ENCODE measurements around the gene KIF11. TPM values are rescaled to one million over a fixed set of nuclear protein-coding genes. Genes with fewer than 3 reads are reported as not detected.

The KIF11 gene
- total RNA-seq, 1 donor from 2014 or later: 5.7 TPM

GRCh38 chr10:92598321-92598720 lies 5.4 kb downstream of the KIF11 start:
- no peaks in the 10 kb centered on the region for H3K27me3 ChIP-seq (ENCODE audit: control insufficient read depth, insufficient read depth, low read length)
- DNase-seq (ENCODE audit: low read depth): no peak
- TF ChIP-seq, protein P1, sequence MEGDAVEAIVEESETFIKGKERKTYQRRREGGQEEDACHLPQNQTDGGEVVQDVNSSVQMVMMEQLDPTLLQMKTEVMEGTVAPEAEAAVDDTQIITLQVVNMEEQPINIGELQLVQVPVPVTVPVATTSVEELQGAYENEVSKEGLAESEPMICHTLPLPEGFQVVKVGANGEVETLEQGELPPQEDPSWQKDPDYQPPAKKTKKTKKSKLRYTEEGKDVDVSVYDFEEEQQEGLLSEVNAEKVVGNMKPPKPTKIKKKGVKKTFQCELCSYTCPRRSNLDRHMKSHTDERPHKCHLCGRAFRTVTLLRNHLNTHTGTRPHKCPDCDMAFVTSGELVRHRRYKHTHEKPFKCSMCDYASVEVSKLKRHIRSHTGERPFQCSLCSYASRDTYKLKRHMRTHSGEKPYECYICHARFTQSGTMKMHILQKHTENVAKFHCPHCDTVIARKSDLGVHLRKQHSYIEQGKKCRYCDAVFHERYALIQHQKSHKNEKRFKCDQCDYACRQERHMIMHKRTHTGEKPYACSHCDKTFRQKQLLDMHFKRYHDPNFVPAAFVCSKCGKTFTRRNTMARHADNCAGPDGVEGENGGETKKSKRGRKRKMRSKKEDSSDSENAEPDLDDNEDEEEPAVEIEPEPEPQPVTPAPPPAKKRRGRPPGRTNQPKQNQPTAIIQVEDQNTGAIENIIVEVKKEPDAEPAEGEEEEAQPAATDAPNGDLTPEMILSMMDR (IDR thresholded peaks at IDR 0.05; ENCODE audit: insufficient read depth, low read length, poor library complexity, severe bottlenecking): no peak
- H3K4me3 ChIP-seq (ENCODE audit: low read depth, low read length): no peak overlapping the region
- no peaks in the 10 kb centered on the region for H3K36me3 ChIP-seq (ENCODE audit: control insufficient read depth, insufficient read depth, low read length)

DNA sequence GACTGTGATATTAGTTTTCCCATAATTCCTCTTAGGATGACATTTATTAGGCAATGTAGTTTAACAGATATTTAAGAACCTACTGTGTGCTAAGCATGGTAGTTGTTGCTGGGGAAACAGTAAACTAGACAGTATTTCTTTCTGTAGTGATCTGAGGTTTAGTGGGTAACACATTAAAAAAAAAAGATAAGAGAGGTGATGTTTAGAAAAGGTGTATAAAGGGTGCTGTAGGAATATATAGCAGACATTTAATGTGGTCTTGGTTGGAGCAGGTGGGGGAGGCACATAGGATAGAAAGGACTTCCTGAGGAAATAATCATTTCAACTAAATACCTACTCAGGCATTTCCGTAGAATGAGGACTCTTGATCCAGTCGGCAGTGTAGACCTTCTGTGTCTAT lies 11.9 kb downstream of the KIF11 start:
- H3K36me3 ChIP-seq (ENCODE audit: control insufficient read depth, insufficient read depth, low read length): no peaks in the 10 kb centered on the region
- DNase-seq (ENCODE audit: low read depth): no peak
- no peaks in the 10 kb centered on the region for H3K27me3 ChIP-seq (ENCODE audit: control insufficient read depth, insufficient read depth, low read length)
- no peak overlapping the region for H3K4me3 ChIP-seq (ENCODE audit: low read depth, low read length)
- TF ChIP-seq, protein P1 (IDR thresholded peaks at IDR 0.05; ENCODE audit: insufficient read depth, low read length, poor library complexity, severe bottlenecking): no peak

- Histone ChIP-seq H3K4me3 (ENCODE audit: low read depth, low read length) (no peak overlapping the region), H3K36me3 (ENCODE audit: control insufficient read depth, insufficient read depth, low read length) (no peaks in the 10 kb centered on the region), H3K27me3 (ENCODE audit: control insufficient read depth, insufficient read depth, low read length) (no peaks in the 10 kb centered on the region)
- TF ChIP-seq, protein P1 (IDR thresholded peaks at IDR 0.05; ENCODE audit: insufficient read depth, low read length, poor library complexity, severe bottlenecking): no peak
- DNase-seq (ENCODE audit: low read depth): no peak
Measured at GRCh38 chr10:92615515-92615914, 22.6 kb downstream of the KIF11 start.

DNA sequence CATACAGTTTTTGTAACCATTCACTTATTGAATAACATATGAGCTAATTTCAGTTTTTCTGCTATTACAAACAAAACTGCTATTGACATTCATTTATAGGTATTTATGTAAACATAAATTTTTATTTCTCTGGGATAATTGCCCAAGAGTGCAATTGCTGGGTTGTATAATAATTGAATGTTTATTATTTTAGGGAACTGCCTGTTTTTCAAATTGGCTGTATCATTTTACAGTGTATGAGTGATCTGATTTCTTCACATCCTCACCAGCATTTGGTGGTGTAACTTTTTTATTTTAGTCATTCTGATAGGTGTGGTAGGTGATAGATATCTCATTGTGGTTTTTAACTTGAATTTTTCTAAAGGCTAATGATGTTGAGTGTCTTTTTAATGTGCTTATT lies 26.4 kb downstream of the KIF11 start:
- TF ChIP-seq, protein P1 (IDR thresholded peaks at IDR 0.05; ENCODE audit: insufficient read depth, low read length, poor library complexity, severe bottlenecking): no peak
- Histone ChIP-seq H3K36me3 (ENCODE audit: control insufficient read depth, insufficient read depth, low read length) (no peaks in the 10 kb centered on the region), H3K4me3 (ENCODE audit: low read depth, low read length) (no peak overlapping the region), H3K27me3 (ENCODE audit: control insufficient read depth, insufficient read depth, low read length) (no peaks in the 10 kb centered on the region)
- no peak for DNase-seq (ENCODE audit: low read depth)

DNA sequence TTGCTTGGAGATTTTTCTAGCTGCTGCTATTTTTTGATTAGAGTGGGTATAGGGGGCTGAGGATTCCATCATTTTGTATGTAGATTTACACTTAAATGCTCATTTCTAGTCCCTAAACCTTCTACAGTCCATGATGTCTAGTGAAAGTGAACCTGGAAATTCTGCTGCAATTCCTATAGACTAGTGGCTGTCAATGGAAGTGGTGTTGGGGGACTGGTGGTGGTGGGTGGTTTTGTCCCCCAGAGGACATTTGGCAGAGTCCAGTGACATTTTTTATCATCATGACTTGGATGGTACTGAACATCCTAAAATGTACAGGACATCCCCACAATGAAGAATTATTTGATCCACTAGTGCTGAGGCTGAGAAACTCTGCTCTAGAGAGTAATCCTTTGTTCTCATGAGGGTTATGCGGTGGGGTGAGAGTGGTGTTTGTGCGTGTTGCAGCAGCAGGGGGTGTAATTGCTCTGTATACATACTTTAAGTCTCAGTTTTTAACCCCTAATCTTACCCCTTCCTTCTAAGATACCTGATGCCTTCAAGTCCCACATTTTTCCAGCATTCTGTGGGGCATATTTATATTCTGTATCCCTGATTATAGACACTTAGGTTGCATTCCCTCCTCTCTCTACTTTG lies 35.0 kb downstream of the KIF11 start:
- no peak overlapping the region for H3K4me3 ChIP-seq (ENCODE audit: low read depth, low read length)
- TF ChIP-seq, protein P1 (IDR thresholded peaks at IDR 0.05; ENCODE audit: insufficient read depth, low read length, poor library complexity, severe bottlenecking): no peak
- no peaks in the 10 kb centered on the region for H3K36me3 ChIP-seq (ENCODE audit: control insufficient read depth, insufficient read depth, low read length)
- no peak for DNase-seq (ENCODE audit: low read depth)
- H3K27me3 ChIP-seq (ENCODE audit: control insufficient read depth, insufficient read depth, low read length): no peaks in the 10 kb centered on the region

GRCh38 chr10:92629945-92630344 lies 37.0 kb downstream of the KIF11 start:
- Histone ChIP-seq H3K27me3 (ENCODE audit: control insufficient read depth, insufficient read depth, low read length) (no peaks in the 10 kb centered on the region), H3K4me3 (ENCODE audit: low read depth, low read length) (no peak overlapping the region), H3K36me3 (ENCODE audit: control insufficient read depth, insufficient read depth, low read length) (no peaks in the 10 kb centered on the region)
- TF ChIP-seq, protein P1 (IDR thresholded peaks at IDR 0.05; ENCODE audit: insufficient read depth, low read length, poor library complexity, severe bottlenecking): no peak
- no peak for DNase-seq (ENCODE audit: low read depth)
